GM10847 (cell line): ENCODE results near the gene RAP1A.

ENCODE experiments used
- POLR2A ChIP-seq: IDR thresholded peaks from 2 replicates; pipeline ENCODE4 v1.6.1; 2011; ENCODE audit not compliant: insufficient read length; ENCODE audit errors: extremely low read depth

Gene RAP1A

GRCh38 chr1:111735858-111736544, 116.4 kb downstream of the RAP1A start:
- no peak for TF ChIP-seq POLR2A

GRCh38 chr1:111736548-111737215, 117.1 kb downstream of the RAP1A start:
- no peak for TF ChIP-seq POLR2A

- TF ChIP-seq POLR2A = no peak
Observed at GRCh38 chr1:111737216-111738132, 117.9 kb downstream of the RAP1A start.

GRCh38 chr1:111738133-111738435, 118.5 kb downstream of the RAP1A start:
- no peak for TF ChIP-seq POLR2A

DNA sequence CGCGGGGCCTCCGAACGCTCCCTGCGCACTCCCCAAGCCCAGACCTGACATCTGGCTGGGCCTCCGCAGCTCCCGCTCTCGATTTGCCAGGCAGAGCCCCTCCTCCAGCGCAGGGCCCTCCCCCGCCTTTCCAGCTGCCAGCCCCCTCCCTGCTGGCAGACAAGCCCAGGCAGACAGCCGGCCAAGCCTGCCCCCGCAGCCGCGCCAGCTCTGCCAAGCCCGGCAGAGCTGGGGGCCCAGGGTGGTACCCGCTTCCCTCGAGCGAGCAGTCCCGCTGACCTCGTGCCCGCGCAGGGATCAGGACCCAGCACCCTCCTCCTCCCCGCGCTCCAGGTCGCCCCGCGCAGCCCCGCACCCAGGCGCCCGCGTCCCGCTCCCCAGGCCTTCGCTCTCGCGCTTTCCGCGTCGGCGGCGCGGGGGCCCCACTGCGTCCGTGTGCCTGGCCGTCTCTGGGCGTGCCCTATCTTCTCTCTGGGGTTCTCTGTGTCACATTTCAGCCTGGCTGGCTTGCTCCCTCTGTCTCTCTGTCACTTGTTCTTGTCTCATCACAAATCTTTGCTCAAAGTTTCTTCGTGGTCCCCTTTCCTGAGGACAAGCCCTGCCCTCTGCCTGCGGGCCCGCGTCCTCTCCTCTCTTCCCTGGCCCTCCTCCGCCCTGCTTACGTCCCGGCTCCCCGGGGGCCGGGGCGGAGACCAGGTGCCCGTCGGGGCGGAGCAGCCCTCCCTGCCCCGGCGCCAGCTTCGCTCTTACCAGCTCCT, 119.0 kb downstream of the RAP1A start:
- TF ChIP-seq POLR2A = peak; percentile 14

DNA sequence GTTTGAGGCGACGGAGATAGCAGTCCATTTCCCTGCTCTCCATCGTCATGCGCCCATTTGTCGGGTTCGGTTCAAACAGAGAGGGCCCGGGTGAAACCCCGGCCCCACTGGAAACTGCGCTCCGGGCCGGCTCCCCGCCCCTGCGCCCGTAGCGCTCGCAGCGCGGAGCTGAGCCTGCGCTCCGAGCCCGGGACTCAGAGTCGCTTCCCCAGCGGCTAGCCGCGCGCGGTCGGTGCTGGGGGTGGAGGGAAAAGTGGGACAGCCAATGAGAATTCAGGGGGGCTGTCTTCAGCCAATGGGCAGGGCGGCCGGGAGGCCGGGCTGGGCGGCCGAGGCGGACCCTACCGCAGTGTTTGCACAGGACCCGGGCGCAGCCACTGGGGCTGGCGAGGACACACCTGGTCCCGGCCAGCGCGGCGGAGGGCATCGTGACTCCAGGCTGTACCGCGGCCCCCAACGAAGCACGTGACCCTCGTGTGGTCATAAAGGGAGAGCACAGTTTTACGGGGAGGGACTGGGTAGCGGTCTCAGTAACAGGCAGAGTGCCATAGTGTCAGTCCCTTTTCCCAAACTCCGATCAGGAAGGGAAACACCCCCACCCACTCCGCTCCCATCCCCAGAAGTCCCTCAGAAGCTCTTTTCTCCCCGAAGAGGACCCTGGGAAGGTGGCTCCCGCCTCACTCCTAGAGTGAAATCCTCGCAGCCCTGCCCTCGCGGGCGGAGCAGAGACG, 119.8 kb downstream of the RAP1A start, which contains the start of gene INKA2:
TSS of gene INKA2 (minus strand) at position 202 of the 731 bp plus-strand sequence. CDS start at position 49, 153 bp downstream.
- peak; percentile 50 for TF ChIP-seq POLR2A

GRCh38 chr1:111739925-111740765, 120.6 kb downstream of the RAP1A start:
- no peak for TF ChIP-seq POLR2A

DNA sequence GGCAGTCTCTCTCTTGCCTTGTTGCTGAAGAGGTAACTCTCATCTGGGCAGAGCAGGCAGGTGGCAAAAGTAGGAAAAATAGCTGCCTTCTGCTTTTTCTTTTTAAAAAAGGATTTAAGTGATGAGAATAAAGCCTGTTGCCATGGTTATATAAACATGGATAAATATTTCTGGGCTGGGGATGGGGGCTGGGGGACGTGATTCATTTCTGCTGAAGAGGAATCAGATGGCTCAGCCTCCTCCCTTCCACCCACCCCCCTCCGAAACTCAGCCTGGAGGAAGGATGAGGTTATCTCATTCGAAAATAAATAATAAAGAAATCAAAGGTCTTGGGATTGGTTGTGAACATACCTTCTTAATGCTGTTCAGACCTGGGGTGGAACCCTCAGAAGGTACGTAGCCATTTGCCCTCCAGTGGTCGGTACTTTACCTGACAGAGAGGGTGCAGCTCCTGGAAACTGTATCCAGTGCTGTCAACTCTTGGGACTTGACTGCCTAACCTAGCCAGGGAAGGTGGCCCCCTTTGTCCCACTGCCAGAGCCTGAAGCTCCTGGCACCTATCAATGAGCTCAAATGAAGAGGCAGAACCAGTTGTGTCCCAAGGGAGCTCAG, 123.5 kb downstream of the RAP1A start:
- no peak for TF ChIP-seq POLR2A

- TF ChIP-seq POLR2A = no peak
Observed at GRCh38 chr1:111743679-111744101, 124.1 kb downstream of the RAP1A start.

DNA sequence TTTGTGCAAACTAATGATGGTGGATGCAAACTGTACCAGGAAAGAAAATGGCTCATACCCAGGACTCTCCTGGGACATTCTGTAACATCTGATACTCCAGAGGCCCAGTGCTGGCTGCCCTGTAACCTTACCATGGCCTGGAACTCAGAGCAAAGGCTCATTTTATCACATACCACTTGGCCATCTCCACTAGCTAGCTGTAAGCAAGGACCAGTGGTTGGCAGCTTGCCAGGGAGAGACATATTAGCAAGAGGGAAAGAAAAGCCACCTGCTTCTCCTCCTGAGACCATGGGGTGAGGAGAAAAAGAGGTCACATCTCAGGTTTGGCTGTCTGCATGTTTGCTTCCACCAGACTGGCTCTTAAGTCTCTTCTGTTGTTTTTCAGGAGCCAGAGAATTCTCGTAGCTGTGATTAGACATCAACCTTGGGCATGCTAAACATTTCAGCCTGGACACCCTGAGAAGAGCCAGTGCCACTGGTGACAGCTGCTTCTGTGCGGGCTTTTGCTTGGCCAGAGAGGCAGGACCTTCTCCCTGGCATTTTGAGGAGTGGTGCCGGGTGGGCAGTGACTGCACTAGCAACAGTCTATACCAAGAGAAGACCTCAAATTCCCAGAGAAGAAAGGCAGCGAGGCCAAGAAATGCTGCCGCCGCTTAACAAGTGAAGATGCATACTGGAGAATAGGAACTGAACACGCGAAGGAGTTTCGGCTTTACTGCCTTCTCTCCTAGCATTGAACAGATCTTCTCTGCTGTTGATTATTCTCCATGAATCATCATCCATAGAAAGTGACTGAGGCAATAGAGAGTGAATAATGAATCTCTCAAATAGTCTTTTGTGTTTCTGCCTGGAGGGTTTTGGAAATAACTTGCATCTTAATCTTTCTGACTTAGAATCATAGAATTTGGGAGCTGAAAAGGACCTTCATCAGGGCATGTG, 126.4 kb downstream of the RAP1A start:
- no peak for TF ChIP-seq POLR2A

GRCh38 chr1:111746614-111746999, 127.0 kb downstream of the RAP1A start:
- no peak for TF ChIP-seq POLR2A

DNA sequence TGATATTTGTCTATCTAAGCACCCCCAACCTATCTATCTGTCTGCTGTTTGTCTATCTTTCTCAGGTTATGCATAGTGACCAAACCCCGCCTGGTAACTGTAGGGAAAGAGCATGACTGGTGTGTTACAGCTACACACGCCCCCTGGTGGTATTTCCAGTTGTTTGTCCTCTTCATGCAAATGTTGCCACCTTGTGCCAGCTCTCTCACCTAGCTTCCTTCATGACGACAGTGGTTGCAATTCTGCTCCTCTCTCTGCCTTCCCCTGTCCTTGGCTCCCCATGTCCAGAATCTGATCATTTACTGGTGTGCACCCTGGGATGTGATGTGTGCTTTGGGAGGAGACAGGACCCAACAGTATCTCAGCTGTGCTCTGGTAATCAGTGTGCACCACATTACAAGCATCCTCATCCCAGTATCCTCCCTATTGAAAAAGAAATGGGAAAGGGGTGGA, 127.7 kb downstream of the RAP1A start:
- no peak for TF ChIP-seq POLR2A
